SK-N-SH treated with all-trans-retinoic acid at 6 μM for 48 hours (cell line): Measurements from ENCODE around the gene PRRC2A.

Experiments
- ARNTL ChIP-seq: fragments of 450-650 bp; formaldehyde crosslinking; IDR thresholded peaks from 2 replicates; pipeline ENCODE4 v1.5.0; 2020; ENCODE audit warnings: low read depth, mild to moderate bottlenecking, moderate library complexity, borderline replicate concordance
- GLIS3 ChIP-seq: fragments of 250-450 bp; sonication (Bioruptor Pico); IDR thresholded peaks from 2 replicates; pipeline ENCODE4 v1.5.0; 2020; ENCODE audit warnings: mild to moderate bottlenecking, moderate library complexity
- OSR1 ChIP-seq: fragments of 250-450 bp; sonication (Bioruptor Pico); IDR thresholded peaks from 2 replicates; pipeline ENCODE4 v1.8.0; 2022; ENCODE audit warnings: moderate library complexity, mild to moderate bottlenecking, inconsistent platforms
- PATZ1 ChIP-seq: fragments of 250-450 bp; sonication (Bioruptor Pico); IDR thresholded peaks from 2 replicates; pipeline ENCODE4 v1.8.0; 2020; ENCODE audit warnings: mild to moderate bottlenecking, moderate library complexity, borderline replicate concordance

- TF ChIP-seq GLIS3 (CRISPR knock-in tag) (no peak), PATZ1 (CRISPR knock-in tag) (no peak), OSR1 (no peak), ARNTL (CRISPR knock-in tag) (no peak)
Observed at GRCh38 chr6:31573239-31574105, 47.0 kb upstream of the PRRC2A start.
